MM.1S (cell line): ENCODE results near the gene PPP1R9A.

ENCODE experiments used
- DNase-seq: peaks from one replicate; pipeline ENCODE4 v3.0.0-alpha.2; 2015
- H2AFZ ChIP-seq: fragments of 300-600 bp; sonication (generic); 2 replicates; pipeline ENCODE4 v1.6.0; 2016; ENCODE audit warnings: antibody characterized with exemption, low read length
- H3F3A ChIP-seq: fragments of 300-600 bp; sonication (generic); 2 replicates; pipeline ENCODE4 v1.6.1; 2016; ENCODE audit warnings: mild to moderate bottlenecking, antibody characterized with exemption, low read length, moderate library complexity, mixed read lengths; ENCODE audit not compliant: insufficient read depth
- H3K27ac ChIP-seq: fragments of 300-600 bp; sonication (generic); 2 replicates; pipeline ENCODE4 v1.5.1; 2016; ENCODE audit warnings: mild to moderate bottlenecking, low read length
- H3K27me3 ChIP-seq: fragments of 300-600 bp; sonication (generic); replicated peaks from 2 replicates; pipeline ENCODE4 v1.6.0; 2016; ENCODE audit warnings: low read length; ENCODE audit not compliant: insufficient read depth
- H3K36me3 ChIP-seq: fragments of 300-600 bp; sonication (generic); replicated peaks from 2 replicates; pipeline ENCODE4 v1.6.1; 2016; ENCODE audit warnings: mild to moderate bottlenecking, low read length, mixed read lengths; ENCODE audit not compliant: insufficient read depth
- H3K4me1 ChIP-seq: fragments of 300-600 bp; sonication (generic); 2 replicates; pipeline ENCODE4 v1.6.1; 2016; ENCODE audit warnings: low read length, mixed read lengths
- H3K4me2 ChIP-seq: fragments of 300-600 bp; sonication (generic); 2 replicates; pipeline ENCODE4 v1.6.0; 2016; ENCODE audit warnings: low read depth, low read length
- H3K4me3 ChIP-seq: fragments of 300-600 bp; sonication (generic); 2 replicates; pipeline ENCODE4 v1.5.1; 2016; ENCODE audit warnings: low read length, mixed read lengths
- H3K79me2 ChIP-seq: fragments of 300-600 bp; sonication (generic); 2 replicates; pipeline ENCODE4 v1.6.1; 2016; ENCODE audit warnings: mixed run types, low read length, mixed read lengths
- H3K9ac ChIP-seq: fragments of 300-600 bp; sonication (generic); 2 replicates; pipeline ENCODE4 v1.6.1; 2016; ENCODE audit warnings: low read length, mixed read lengths
- H3K9me2 ChIP-seq: fragments of 300-600 bp; sonication (generic); replicated peaks from 2 replicates; pipeline ENCODE4 v1.6.1; 2016; ENCODE audit warnings: mild to moderate bottlenecking, low read length, mixed read lengths; ENCODE audit not compliant: insufficient read depth
- H3K9me3 ChIP-seq: fragments of 300-600 bp; sonication (generic); replicated peaks from 2 replicates; pipeline ENCODE4 v1.6.1; 2016; ENCODE audit warnings: mild to moderate bottlenecking, low read length, mixed read lengths; ENCODE audit not compliant: insufficient read depth
- H4K20me1 ChIP-seq: fragments of 300-600 bp; sonication (generic); 2 replicates; pipeline ENCODE4 v1.6.1; 2016; ENCODE audit warnings: mild to moderate bottlenecking, low read length, moderate library complexity, mixed read lengths; ENCODE audit not compliant: insufficient read depth
- CTCF ChIP-seq: fragments of 300-600 bp; sonication (generic); IDR thresholded peaks from 2 replicates; pipeline ENCODE4 v1.5.1; 2016; ENCODE audit warnings: antibody characterized with exemption, low read length, mixed read lengths
- EZH2 ChIP-seq: fragments of 300-600 bp; sonication (generic); optimal IDR thresholded peaks from 2 replicates; pipeline ENCODE3; 2017; ENCODE audit warnings: low read depth, mild to moderate bottlenecking, antibody characterized with exemption, low read length, mixed read lengths
- EZH2phosphoT487 ChIP-seq: fragments of 300-600 bp; sonication (generic); IDR thresholded peaks from 2 replicates; pipeline ENCODE4 v1.6.1; 2018; ENCODE audit warnings: antibody characterized with exemption, low read length

The PPP1R9A gene

GRCh38 chr7:95046494-95047240 lies 139.3 kb downstream of the PPP1R9A start:
- Histone ChIP-seq H3K4me2 (no peak overlapping the region), H3K27ac (no peak overlapping the region)
- DNase-seq, result no peak

GRCh38 chr7:95047291-95047690 lies 139.9 kb downstream of the PPP1R9A start:
- Histone ChIP-seq H3K4me1 (0 out of 2 replicates have a peak, but pooled peaks cover 3% of the 10 kb centered on the region), H2AFZ (no peak overlapping the region), H3F3A (no peaks in the 10 kb centered on the region), H3K9me2 (no peaks in the 10 kb centered on the region), H3K4me2 (no peak overlapping the region), H3K36me3 (no peaks in the 10 kb centered on the region), H3K4me3 (no peak overlapping the region), H3K79me2 (no peaks in the 10 kb centered on the region), H4K20me1 (no peaks in the 10 kb centered on the region), H3K27me3 (no peaks in the 10 kb centered on the region), H3K27ac (no peak overlapping the region), H3K9ac (no peak overlapping the region), H3K9me3 (no peaks in the 10 kb centered on the region)
- no peak for DNase-seq
- no peak for TF ChIP-seq EZH2
- TF ChIP-seq CTCF, result no peak
- no peak for TF ChIP-seq EZH2phosphoT487

More at GRCh38 chr7:95046494-95047240, 139.3 kb downstream of the PPP1R9A start:
- H3F3A ChIP-seq, result no peaks in the 10 kb centered on the region
- no peaks in the 10 kb centered on the region for H3K79me2 ChIP-seq
- TF ChIP-seq CTCF (no peak), EZH2phosphoT487 (no peak), EZH2 (no peak)
- H3K9ac ChIP-seq, result no peak overlapping the region
- H2AFZ ChIP-seq, result no peak overlapping the region
- no peaks in the 10 kb centered on the region for H3K9me3 ChIP-seq
- no peak overlapping the region for H3K4me3 ChIP-seq
- no peaks in the 10 kb centered on the region for H4K20me1 ChIP-seq
- H3K36me3 ChIP-seq, result no peaks in the 10 kb centered on the region
- H3K4me1 ChIP-seq, result 0 out of 2 replicates have a peak, but pooled peaks cover 3% of the 10 kb centered on the region
- no peaks in the 10 kb centered on the region for H3K27me3 ChIP-seq
- no peaks in the 10 kb centered on the region for H3K9me2 ChIP-seq

GRCh38 chr7:95052566-95053094 lies 145.2 kb downstream of the PPP1R9A start:
- Histone ChIP-seq H3K9ac (no peak overlapping the region), H3K36me3 (no peaks in the 10 kb centered on the region), H4K20me1 (no peaks in the 10 kb centered on the region), H2AFZ (no peak overlapping the region), H3K4me1 (no peaks in the 10 kb centered on the region), H3F3A (no peaks in the 10 kb centered on the region), H3K27me3 (no peaks in the 10 kb centered on the region), H3K4me2 (no peak overlapping the region), H3K27ac (no peak overlapping the region), H3K9me2 (no peaks in the 10 kb centered on the region), H3K79me2 (no peaks in the 10 kb centered on the region), H3K4me3 (no peak overlapping the region), H3K9me3 (no peaks in the 10 kb centered on the region)
- TF ChIP-seq EZH2phosphoT487 (no peak), CTCF (no peak), EZH2 (no peak)
- no peak for DNase-seq
